ENCODE results near the gene MRPL27.

- no peak for TF ChIP-seq CTCF (IDR thresholded peaks at IDR 0.05)
- TF ChIP-seq POLR2A (IDR thresholded peaks at IDR 0.05), result no peak
Measured at GRCh38 chr17:50386510-50386909, 13.5 kb upstream of the MRPL27 start.
